ENCODE data around the gene TIMP1.

Gene TIMP1

GRCh38 chrX:47573341-47574075 is 8.7 kb upstream of the TIMP1 start:
- DNase-seq (ENCODE audit: low read depth), result peak; percentile 9

GRCh38 chrX:47574076-47574546 is 8.1 kb upstream of the TIMP1 start:
- DNase-seq (ENCODE audit: low read depth), result no peak

- DNase-seq (ENCODE audit: low read depth), result no peak
Measured at GRCh38 chrX:47574547-47575301, 7.5 kb upstream of the TIMP1 start.

GRCh38 chrX:47576021-47576898 is 6.0 kb upstream of the TIMP1 start:
- no peak for DNase-seq (ENCODE audit: low read depth)

- no peak for DNase-seq (ENCODE audit: low read depth)
Measured at GRCh38 chrX:47577424-47577823, 4.8 kb upstream of the TIMP1 start.

- no peak for DNase-seq (ENCODE audit: low read depth)
Measured at GRCh38 chrX:47577901-47578300, 4.3 kb upstream of the TIMP1 start.

- no peak for DNase-seq (ENCODE audit: low read depth)
Measured at GRCh38 chrX:47578692-47579091, 3.5 kb upstream of the TIMP1 start.

- DNase-seq (ENCODE audit: low read depth), result peak; percentile 60
Measured at GRCh38 chrX:47579537-47579936, 2.7 kb upstream of the TIMP1 start.

GRCh38 chrX:47583240-47583861 is 1.1 kb downstream of the TIMP1 start:
- no peak for DNase-seq (ENCODE audit: low read depth)

GRCh38 chrX:47584714-47585113 is 2.5 kb downstream of the TIMP1 start:
- DNase-seq (ENCODE audit: low read depth), result no peak

- no peak for DNase-seq (ENCODE audit: low read depth)
Measured at GRCh38 chrX:47585273-47585672, 3.0 kb downstream of the TIMP1 start.

GRCh38 chrX:47586043-47586787 is 4.0 kb downstream of the TIMP1 start:
- DNase-seq (ENCODE audit: low read depth), result no peak

- DNase-seq (ENCODE audit: low read depth), result no peak
Measured at GRCh38 chrX:47587091-47587891, 5.1 kb downstream of the TIMP1 start.

GRCh38 chrX:47587906-47588735 is 5.9 kb downstream of the TIMP1 start:
- no peak for DNase-seq (ENCODE audit: low read depth)

- DNase-seq (ENCODE audit: low read depth), result no peak
Measured at GRCh38 chrX:47590984-47591383, 8.7 kb downstream of the TIMP1 start.

- DNase-seq (ENCODE audit: low read depth), result no peak
Measured at GRCh38 chrX:47593522-47593921, 11.3 kb downstream of the TIMP1 start.

GRCh38 chrX:47595716-47596251 is 13.5 kb downstream of the TIMP1 start:
- peak; percentile 87 for DNase-seq (ENCODE audit: low read depth)

GRCh38 chrX:47596256-47596655 is 14.0 kb downstream of the TIMP1 start:
- no peak for DNase-seq (ENCODE audit: low read depth)

GRCh38 chrX:47597222-47597621 is 15.0 kb downstream of the TIMP1 start:
- DNase-seq (ENCODE audit: low read depth), result no peak

Measured in fibroblast of gingiva (primary cell).